Hematopoietic multipotent progenitor cell treated with erythropoietin and hydrocortisone succinate and interleukin-3 and kit ligand, for 8 days (in vitro differentiated cells): ENCODE measurements around the gene TBRG4.

Experiments
- DNase-seq: peaks from one replicate; pipeline ENCODE4 v3.0.0-alpha.2; 2015

TBRG4 gene

GRCh38 chr7:45050198-45050597, 61.3 kb downstream of the TBRG4 start:
- DNase-seq = no peak
